ENCODE measurements around the gene ZNF618.

DNA sequence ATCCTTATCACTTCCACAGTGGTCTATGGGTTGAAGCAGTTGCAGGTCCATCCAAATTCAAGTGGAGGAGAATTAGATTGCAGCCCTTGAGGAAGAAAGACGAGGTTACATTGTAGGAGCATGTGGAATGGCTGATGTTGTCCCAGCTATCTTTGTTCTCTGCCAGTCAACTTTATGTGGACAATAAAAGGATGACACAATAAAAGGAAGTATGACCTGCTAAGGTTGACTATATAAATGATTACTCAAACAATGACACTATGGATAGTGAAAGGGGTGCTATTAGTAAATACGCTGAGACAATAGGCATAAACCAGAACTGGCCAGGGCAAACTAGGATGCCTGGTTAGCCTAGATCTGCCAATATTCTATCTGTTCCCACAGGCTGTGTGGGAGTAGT, 12.8 kb upstream of the ZNF618 start:
- TF ChIP-seq EZH2 (IDR thresholded peaks at IDR 0.05; ENCODE audit: borderline replicate concordance) = no peak
- TF ChIP-seq CTCF (IDR thresholded peaks at IDR 0.05; ENCODE audit: poor library complexity) = no peak
- TF ChIP-seq EZH2phosphoT487 (IDR thresholded peaks at IDR 0.05; ENCODE audit: low read depth, severe bottlenecking, unreplicated experiment) = no peak
